Esophagus mucosa (tissue), 1 donor: ENCODE results near the gene ZNF148. TPM values are rescaled to one million over a fixed set of nuclear protein-coding genes. Genes with fewer than 3 reads are reported as not detected.
"Not testable (repeated sequence)": the region's sequence is repeated elsewhere in the genome, so short reads cannot be mapped to it uniquely, and the experiment has no call there.

Experiments
- ATAC-seq: fragments of 200-7000 bp; cut with Tn5 transposase; one replicate; pipeline ENCODE4 v1.9.1; 2020
- total RNA-seq: library from RNA; stranded (reverse); gene quantifications from one replicate; pipeline ENCODE4 v1.2.4, GENCODE V29; 2023
- donor health status: DM: yes; HTN: yes; CAD: no.

Gene ZNF148
- total RNA-seq, 1 donor from 2014 or later, result 21.2 TPM

DNA sequence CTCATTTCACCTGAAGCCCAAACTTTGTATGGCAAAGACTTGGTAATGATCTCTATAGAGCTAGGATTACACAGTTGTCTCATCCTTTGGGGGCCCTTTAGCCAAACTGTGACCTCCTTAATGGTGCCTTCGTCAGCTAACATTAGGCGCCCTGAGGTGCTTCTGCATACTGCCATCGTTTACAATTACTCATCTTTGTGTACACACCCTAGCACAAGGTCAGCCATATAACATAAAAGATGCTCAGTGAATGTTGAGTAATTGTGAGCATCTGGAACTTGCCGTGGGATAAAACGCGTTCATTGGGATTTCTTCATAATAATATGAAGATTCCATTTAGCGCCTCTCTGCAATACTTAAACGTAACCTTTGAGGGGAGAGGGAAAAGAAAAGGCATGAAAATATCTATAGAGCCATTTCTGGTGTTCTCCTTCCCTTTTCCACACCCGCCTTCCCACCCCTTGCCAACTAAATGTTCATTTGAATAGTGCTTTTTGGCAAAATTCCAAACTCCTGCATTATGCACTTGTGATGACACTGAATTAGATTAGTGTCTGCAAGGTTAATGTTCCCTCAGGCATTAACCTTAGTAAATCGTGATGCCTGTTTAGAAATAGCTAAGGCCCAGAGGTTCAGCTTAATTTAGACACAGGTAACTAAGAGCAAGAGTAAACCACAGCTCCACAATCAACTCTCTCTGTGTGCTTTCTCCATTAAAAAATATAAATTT, 990 bp upstream of the ZNF148 start:
- peak; percentile 76 for ATAC-seq

DNA sequence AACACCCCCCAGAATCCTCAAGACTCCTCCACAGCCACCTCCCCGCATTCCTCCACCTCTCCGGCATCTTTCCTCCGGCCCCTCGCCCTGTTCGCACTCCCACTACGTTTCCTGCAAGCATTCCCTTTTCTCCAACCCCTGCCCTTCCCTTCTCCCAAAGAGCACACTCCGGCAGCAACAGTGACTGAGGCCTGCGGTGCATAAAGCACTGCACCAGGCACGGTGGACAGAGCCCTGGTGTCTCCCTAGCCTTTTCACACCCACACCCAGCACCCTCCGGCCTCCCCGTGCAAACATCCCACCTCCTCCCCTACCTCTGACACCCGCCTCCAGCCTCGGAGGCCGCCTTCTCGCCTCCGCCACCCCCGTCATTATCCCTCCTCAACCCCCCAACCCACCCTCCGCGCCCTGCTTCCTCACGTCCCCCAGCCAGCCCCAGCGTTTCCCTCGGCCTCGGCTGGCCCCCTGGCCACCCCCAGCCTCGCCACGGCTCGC, 577 bp downstream of the ZNF148 start:
- ATAC-seq, result peak; percentile 52

DNA sequence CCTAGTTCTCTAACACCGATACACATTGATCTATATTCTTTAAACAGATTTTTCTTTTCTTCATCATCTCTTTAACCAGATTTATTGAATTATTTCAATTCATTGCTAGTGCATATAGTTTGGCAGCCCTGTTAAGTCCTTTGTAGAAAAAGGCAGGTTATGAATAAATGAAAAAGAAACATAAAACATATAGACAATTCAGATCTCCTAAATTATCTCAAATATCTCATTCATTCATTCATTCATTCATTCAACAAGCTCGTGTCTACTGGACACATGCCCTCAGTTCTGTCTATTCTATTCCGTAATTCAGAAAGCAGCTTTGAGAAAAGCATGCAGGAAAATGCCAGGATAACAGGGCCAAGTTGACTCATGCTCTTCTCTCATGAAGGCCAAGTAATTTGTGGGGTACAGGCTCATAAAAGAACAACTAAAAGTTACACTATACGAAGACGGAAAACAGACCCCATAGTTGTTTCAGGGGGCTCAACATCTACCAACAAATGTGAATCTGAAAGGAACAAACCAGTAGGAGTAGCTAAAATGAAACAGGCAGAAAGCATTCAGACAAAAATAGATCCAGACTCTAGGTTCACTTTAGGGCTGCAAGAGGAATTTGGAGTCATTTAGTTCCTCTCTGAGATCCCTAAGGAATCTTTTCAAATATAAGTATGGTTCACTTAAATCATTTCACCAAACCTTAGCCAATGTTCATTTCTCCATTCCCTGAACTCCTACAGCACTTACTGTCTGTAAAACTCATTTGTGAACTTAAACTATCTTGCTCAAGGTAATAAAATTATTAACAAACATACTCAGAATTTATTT, 7.5 kb downstream of the ZNF148 start:
- ATAC-seq, result no peak

DNA sequence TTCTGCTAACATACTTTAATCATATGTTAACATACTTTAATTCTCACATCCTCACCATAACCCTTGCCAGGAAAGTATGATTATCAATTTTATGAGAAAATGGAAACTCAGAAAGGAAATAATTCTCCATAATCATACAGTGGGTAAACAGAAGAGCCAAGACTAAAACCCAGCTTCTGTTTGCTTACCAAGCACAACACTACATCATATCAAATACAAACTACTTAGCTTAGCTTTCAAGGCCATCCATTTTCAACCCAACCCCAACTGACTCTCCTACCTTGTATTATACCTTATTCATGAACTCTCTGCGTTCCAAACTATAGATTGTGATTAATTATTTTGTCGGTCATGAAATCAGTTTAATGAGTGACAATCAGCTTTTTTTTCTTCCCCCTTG, 9.0 kb downstream of the ZNF148 start:
- no peak for ATAC-seq

- no peak for ATAC-seq
Observed at GRCh38 chr3:125359700-125360099, 15.4 kb downstream of the ZNF148 start.

DNA sequence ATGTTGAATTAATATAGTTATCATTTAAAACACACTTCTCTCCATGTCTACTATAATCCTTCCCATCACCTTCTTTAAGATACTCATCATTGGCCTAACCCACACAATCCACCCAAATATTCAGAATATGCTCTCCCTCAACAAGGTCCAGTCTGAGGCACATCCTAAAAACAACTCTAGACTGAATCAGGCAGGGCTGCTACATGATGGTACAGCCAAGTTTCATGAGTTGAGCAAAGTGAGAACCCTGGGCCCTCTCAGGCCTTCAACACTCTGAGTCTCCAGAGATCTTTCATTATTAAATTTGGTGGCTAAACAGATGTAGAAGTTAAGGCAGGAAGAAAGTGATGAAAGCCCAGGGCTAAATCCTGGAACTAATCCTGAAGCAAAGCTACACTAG, 16.2 kb downstream of the ZNF148 start:
- no peak for ATAC-seq

DNA sequence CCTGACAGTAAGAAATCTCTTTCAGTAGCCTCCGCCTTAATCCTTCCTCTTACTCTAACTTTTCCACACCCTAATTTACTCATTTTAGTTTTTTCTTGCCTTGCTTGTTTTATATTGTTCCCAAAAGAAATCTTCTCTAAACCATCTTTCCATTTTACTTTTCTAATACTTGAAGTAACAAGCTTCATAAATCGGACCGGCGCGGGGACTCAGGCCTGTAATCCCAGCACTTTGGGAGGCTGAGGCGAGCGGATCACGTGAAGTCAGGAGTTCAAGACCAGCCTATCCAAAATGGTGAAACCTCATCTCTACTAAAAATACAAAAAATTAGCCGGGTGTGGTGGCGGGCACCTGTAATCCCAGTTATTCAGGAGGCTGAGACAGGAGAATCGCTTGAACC, 17.3 kb downstream of the ZNF148 start:
- ATAC-seq, result no peak

DNA sequence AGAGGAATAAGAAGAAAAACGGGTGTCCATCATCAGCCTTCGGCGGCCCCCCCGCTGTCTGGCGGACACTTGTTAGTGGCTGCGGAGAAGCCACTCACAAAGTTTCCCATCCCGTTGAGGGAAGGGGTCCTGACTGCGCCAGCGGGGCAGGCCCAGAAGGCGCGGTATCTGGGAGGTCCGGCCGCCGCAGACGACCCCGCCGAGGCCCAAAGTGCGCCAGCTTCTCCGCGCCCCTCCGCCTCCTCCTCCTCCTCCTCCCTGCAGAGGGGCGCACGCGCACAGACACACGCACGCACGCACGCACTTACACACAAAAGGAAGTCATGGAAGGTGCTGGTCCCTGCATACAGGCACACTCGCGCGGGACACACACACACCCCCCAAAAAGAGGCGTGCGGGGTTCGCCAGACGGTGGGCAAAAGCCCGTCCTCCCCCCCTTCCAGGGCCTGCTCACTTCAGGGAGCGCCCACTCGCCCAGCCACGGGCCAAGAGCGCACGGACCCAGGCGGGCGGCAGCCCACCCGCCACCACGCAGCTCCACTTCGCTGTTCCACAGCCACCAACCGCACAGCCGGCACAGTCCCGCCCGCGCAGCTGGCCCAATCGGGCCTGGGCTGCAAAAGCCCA, 18.0 kb downstream of the ZNF148 start:
- peak; percentile 71 for ATAC-seq

DNA sequence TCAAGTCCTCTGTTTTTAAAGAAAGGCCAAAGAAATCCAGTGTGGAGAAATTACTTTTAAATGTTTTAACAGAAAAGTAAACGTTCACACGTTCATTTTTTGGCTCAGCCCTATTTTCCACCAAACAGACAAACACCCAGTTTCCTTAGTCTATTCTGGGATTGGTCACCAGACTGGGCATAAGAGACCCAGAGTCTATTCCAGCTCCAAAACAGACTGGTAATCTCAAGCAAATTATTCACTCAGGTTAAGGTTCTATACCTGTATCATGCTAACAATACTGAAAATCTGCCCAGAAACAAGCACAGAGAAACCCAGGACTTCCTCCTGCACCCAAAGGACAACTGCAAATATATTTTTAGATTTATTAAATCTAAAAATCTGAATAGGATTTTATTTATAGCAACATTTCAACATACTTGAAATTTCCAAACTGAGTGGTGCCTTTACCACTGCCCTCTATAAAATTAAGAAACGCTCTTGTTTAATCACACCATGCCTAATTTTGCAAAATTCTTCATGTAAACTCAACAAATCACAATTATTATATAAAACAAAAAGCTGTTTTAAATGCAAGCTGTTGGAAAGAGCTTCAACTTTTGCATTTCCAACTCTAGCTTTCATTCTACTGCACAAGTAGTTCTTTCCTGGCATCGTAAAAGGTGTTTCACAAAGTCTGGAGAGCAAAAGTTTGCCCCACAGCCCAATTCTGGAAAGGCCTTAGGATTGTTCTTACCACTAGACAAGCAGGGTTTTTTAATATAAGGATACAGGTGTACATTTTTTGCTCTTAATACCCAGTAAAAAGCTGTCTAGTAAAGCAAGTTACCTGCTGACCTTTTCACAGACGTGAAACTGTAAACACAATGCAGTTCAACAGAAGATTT, 18.7 kb downstream of the ZNF148 start:
- ATAC-seq, result no peak

GRCh38 chr3:125353659-125354058, 21.5 kb downstream of the ZNF148 start:
- ATAC-seq, result no peak

DNA sequence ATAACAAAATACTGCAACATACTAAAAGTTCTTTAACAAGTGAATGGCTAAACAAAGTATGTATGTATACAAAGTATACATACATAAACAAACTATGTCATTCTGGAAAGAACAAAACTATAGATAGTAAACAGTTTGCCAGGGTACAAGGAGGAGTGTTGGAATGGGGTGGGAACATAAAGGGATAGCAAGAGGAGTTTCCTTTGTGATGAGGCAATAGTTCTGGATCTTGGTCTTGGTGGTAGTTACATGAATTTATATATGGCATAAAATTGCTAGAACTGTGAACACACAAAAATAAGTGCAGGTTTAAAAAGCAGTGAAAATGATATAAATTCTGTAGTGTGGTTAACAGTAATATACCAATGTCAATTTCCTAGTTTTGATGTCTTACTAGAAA, 22.0 kb downstream of the ZNF148 start:
- no peak for ATAC-seq

- no peak for ATAC-seq
Observed at GRCh38 chr3:125351814-125352456, 23.2 kb downstream of the ZNF148 start.

GRCh38 chr3:125351152-125351551, 24.0 kb downstream of the ZNF148 start:
- ATAC-seq, result no peak

DNA sequence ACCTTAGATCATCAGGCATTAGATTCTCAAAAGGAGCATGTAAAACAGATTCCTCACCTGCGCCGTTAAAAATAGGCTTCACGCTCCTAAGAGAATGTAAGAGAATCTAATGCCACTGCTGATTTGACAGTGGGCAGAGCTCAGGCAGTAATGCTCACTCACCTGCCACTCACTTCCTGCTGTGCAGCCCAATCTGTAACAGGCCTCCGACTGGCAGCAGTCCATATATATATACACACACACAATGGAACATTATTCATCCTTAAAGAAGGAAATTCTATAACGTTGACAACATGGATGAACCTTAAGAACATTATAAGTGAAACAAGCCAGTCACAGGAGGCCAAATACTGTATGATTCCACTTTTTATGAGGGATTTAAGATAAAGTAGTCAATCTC, 24.5 kb downstream of the ZNF148 start:
- peak; percentile 84 for ATAC-seq

DNA sequence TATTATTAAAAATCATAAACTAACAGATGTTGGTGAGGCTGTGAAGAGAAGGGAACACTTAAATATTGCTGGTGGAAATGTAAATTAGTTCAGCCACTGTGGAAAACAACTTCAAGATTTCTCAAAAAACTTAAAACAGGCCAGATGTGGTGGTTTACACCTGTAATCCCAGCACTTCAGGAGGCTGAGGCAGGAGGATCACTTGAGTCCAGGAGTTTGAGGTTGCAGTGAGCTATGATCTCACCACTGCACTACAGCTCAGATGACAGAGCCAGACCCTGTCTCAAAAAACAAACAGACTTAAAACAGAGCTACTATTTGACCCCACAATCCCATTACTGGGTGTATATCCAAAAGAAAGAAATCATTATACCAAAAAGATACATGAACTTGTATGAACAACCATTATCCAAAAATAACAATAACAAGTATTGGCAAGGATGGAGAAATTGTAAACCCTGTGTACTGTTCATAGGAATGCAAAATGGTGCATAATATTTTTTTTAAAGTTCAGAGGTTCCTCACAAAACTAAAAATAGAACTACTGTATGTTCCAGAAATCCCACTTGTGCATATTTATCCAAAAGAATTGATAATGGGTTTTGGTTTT, 25.5 kb downstream of the ZNF148 start:
- ATAC-seq, result no peak

DNA sequence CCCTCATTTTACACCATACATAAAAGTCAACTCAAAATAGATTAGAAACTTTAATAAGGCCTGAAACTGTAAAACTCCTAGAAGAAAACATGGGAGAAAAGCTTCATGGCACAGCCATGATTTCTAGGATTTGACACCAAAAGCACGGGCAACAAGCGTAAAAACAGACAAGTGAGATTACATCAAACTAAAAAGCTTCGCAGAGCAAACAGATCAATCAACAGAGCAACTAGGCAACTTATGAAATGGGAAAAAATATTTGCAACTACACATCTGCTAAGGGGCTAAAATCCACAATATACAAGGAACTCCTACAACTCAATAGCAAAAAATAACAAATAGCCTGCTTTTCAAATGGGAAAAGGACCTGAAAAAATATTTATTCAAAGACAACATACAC, 26.1 kb downstream of the ZNF148 start:
- ATAC-seq, result no peak

DNA sequence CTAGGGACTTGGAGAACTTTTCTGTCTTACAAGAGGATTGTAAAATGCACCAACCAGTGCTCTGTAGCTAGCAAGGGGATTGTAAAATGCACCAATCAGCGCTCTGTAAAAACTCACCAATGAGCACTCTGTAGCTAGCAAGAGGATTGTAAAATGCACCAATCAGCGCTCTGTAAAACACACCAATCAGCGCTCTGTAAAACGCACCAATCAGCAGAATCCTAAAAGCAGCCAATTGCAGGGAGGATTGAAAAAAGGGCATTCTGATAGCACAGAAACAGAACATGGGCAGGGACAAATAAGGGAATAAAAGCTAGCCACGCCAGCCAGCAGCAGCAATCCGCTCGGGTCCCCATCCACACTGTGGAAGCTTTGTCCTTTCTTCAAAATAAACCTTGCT, 31.8 kb downstream of the ZNF148 start:
- ATAC-seq, result not testable (repeated sequence)

DNA sequence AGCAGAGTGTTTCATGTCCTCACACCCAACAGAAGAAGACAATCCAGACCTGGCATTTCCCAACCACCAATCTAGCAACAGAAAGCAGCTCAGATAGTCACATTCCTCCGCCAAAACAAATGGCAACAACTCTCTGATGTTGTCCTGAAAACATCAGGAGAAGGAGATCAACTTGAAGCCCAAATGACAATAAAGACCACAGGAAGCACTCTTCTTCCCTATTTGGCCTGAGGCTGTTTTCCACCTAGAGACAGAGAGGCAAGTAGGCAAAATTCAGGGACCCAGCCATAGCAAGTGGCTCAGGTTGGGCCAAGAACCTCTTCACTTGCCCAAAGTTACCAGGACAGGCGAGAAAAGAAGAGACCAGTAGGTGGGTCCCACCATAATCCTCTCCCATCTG, 35.0 kb downstream of the ZNF148 start:
- ATAC-seq, result no peak

DNA sequence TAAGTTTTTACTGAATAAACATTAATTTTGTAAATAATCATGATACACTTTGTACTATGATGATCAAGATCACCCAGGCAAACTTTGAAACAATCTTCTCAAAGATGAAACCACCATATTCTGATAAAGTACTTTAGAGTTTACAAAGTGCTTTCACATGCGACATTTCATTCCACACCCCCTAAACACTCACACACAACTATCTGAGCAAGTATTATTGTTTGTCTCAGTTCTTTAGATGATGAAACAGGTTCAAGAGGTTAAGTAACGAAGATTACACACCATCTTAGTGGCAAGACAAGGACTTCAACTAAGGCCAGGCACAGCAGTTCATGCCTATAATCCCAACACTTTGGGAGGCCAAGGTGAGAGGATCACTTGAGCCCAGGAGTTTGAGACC, 37.6 kb downstream of the ZNF148 start:
- ATAC-seq, result no peak

DNA sequence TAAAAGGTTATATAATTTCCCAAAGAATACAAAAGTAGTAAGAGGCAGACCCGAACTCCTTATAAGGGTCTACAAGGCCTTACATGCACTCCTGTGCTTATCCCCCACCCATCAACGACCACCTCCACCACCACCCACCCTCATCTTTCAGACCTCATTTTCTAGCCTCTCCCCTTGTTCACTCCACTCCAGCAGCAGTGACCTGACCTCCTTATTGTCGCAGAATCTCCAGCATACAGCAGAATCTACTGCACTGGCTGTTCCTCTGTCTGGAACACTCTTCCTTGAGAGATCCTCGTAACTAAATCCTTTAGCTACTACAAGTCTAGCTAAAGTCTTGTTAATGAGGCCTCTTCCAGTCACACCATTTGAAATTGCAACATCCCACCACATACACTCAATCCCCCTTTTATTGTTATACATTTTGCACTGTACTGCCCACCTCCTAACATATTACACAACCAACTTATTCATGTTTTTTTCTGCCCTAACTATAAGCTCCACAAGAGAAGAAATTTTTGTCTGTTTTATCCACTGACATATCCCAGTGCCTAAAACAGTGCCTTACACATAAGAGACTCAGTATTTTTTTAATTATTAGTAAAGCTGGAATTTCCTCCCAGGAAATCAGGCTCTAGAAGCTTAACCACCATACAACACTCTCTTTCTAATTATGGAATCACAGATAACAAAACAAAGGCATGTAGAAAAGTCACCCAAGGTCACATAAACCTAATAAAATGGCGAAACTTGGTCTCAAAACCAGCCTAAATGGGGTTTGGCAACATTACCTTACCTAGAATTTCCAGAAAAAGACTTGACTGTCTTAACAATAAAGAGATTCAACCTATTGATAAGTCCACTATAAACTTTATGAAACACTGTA, 40.2 kb downstream of the ZNF148 start:
- ATAC-seq, result no peak
